Immature natural killer cell (primary cell): Measurements from ENCODE around the gene FAM8A1. TPM values are rescaled to one million over a fixed set of nuclear protein-coding genes. Genes with fewer than 3 reads are reported as not detected.

ENCODE experiments used
- DNase-seq, 3 donors: peaks; one replicate each; pipeline ENCODE4 v3.0.0; 2022; ENCODE audit warnings: mixed read lengths in 1 of 3
- H3K27ac Mint-ChIP-seq, 6 donors: one replicate each; pipeline ENCODE4 v1.8.0; 2020; ENCODE audit warnings: mixed read lengths in 6 of 6, mild to moderate bottlenecking in 5 of 6, inconsistent platforms in 4 of 6, moderate library complexity in 3 of 6
- H3K27me3 Mint-ChIP-seq, 3 donors: one replicate each; pipeline ENCODE4 v1.8.0; 2020 to 2021; ENCODE audit warnings: low read depth in 3 of 3, mild to moderate bottlenecking in 3 of 3, mixed read lengths in 3 of 3, moderate library complexity in 3 of 3, inconsistent platforms in 1 of 3
- H3K36me3 Mint-ChIP-seq, 3 donors: one replicate each; pipeline ENCODE4 v1.8.0; 2020; ENCODE audit warnings: mixed read lengths in 3 of 3, inconsistent platforms in 2 of 3, mild to moderate bottlenecking in 2 of 3
- H3K4me1 Mint-ChIP-seq, 2 donors: one replicate each; pipeline ENCODE4 v1.8.0; 2020; ENCODE audit warnings: inconsistent platforms in 2 of 2, mild to moderate bottlenecking in 2 of 2, mixed read lengths in 2 of 2, moderate library complexity in 1 of 2
- H3K4me3 Mint-ChIP-seq, 5 donors: one replicate each; pipeline ENCODE4 v1.8.0; 2020; ENCODE audit warnings: mild to moderate bottlenecking in 5 of 5, mixed read lengths in 5 of 5, inconsistent platforms in 3 of 5, moderate library complexity in 3 of 5
- H3K9me3 Mint-ChIP-seq, 6 donors: one replicate each; pipeline ENCODE4 v1.8.0; 2020; ENCODE audit warnings: mild to moderate bottlenecking in 6 of 6, mixed read lengths in 6 of 6, inconsistent platforms in 4 of 6, moderate library complexity in 3 of 6
- polyA plus RNA-seq, 3 donors: library from polyadenylated mRNA; unstranded; fragments of 300-500 nt; fragmentation: Illumina TruSeq; gene quantifications; one replicate each; pipeline ENCODE4 v1.2.3, GENCODE V29; 2021

Gene FAM8A1
- polyA plus RNA-seq, 3 donors from 2014 or later, result 5.8 to 18.7 (median 12.0) TPM

GRCh38 chr6:17615794-17616193 is 15.7 kb downstream of the FAM8A1 start:
- peaks cover 13 to 38% (median 13%) of the 10 kb centered on the region in 3 donors for H3K36me3 Mint-ChIP-seq
- no peaks in the 10 kb centered on the region for H3K9me3 Mint-ChIP-seq

GRCh38 chr6:17621003-17621402 is 20.9 kb downstream of the FAM8A1 start:
- H3K4me3 Mint-ChIP-seq, result no peak overlapping the region
- DNase-seq, result no peak
- no peaks in the 10 kb centered on the region for H3K9me3 Mint-ChIP-seq
- peaks cover 12 to 48% (median 13%) of the 10 kb centered on the region in 3 donors for H3K36me3 Mint-ChIP-seq
- H3K4me1 Mint-ChIP-seq, result peaks cover 19 to 32% of the 10 kb centered on the region in 2 donors
- H3K27me3 Mint-ChIP-seq, result peaks cover 0 to 7% (median 1%) of the 10 kb centered on the region in 3 donors
- peak overlapping the region; percentile 13 to 73 (median 23) for H3K27ac Mint-ChIP-seq

More at GRCh38 chr6:17615794-17616193, 15.7 kb downstream of the FAM8A1 start:
- Mint-ChIP-seq H3K4me1 (peaks cover 16 to 54% of the 10 kb centered on the region in 2 donors), H3K27ac (peak overlapping the region in 1 of 6 donors; percentile 7), H3K4me3 (no peak overlapping the region), H3K27me3 (peaks cover 0 to 7% (median 3%) of the 10 kb centered on the region in 3 donors)
- DNase-seq, result no peak

GRCh38 chr6:17622144-17622543 is 22.0 kb downstream of the FAM8A1 start:
- no peak for DNase-seq
- peaks cover 17 to 38% of the 10 kb centered on the region in 2 donors for H3K4me1 Mint-ChIP-seq
- no peak overlapping the region for H3K4me3 Mint-ChIP-seq
- no peaks in the 10 kb centered on the region for H3K9me3 Mint-ChIP-seq
- peaks cover 7 to 41% (median 8%) of the 10 kb centered on the region in 3 donors for H3K36me3 Mint-ChIP-seq
- peaks cover 0 to 3% (median 1%) of the 10 kb centered on the region in 3 donors for H3K27me3 Mint-ChIP-seq
- H3K27ac Mint-ChIP-seq, result peak overlapping the region in 2 of 6 donors; percentile 28 to 39

- H3K9me3 Mint-ChIP-seq, result no peaks in the 10 kb centered on the region
- H3K36me3 Mint-ChIP-seq, result peaks cover 9 to 35% (median 12%) of the 10 kb centered on the region in 3 donors
- H3K4me1 Mint-ChIP-seq, result peaks cover 30 to 45% of the 10 kb centered on the region in 2 donors
- H3K27ac Mint-ChIP-seq, result peak overlapping the region in 1 of 6 donors; percentile 4
- no peak for DNase-seq
- H3K4me3 Mint-ChIP-seq, result no peak overlapping the region
- peaks cover 0 to 1% (median 0%) of the 10 kb centered on the region in 3 donors for H3K27me3 Mint-ChIP-seq
Measured at GRCh38 chr6:17624396-17624795, 24.3 kb downstream of the FAM8A1 start.

GRCh38 chr6:17628873-17629272 is 28.8 kb downstream of the FAM8A1 start:
- peaks cover 0 to 2% (median 0%) of the 10 kb centered on the region in 3 donors for H3K27me3 Mint-ChIP-seq
- H3K4me3 Mint-ChIP-seq, result peak overlapping the region; percentile 9 to 58 (median 50)
- H3K36me3 Mint-ChIP-seq, result peaks cover 9 to 31% (median 15%) of the 10 kb centered on the region in 3 donors
- peaks cover 58 to 72% of the 10 kb centered on the region in 2 donors for H3K4me1 Mint-ChIP-seq
- peak overlapping the region; percentile 63 to 91 (median 87) for H3K27ac Mint-ChIP-seq
- DNase-seq, result no peak
- H3K9me3 Mint-ChIP-seq, result no peaks in the 10 kb centered on the region

- H3K27ac Mint-ChIP-seq, result peak overlapping the region; percentile 63 to 91 (median 87)
- no peaks in the 10 kb centered on the region for H3K9me3 Mint-ChIP-seq
- peaks cover 66 to 81% of the 10 kb centered on the region in 2 donors for H3K4me1 Mint-ChIP-seq
- peaks cover 0 to 4% (median 0%) of the 10 kb centered on the region in 3 donors for H3K27me3 Mint-ChIP-seq
- peak overlapping the region in 1 of 5 donors; percentile 11 for H3K4me3 Mint-ChIP-seq
- peaks cover 9 to 25% (median 15%) of the 10 kb centered on the region in 3 donors for H3K36me3 Mint-ChIP-seq
- DNase-seq, result no peak
Measured at GRCh38 chr6:17629824-17630510, 29.9 kb downstream of the FAM8A1 start.

GRCh38 chr6:17630511-17631073 is 30.5 kb downstream of the FAM8A1 start:
- peaks cover 69 to 84% of the 10 kb centered on the region in 2 donors for H3K4me1 Mint-ChIP-seq
- no peak overlapping the region for H3K4me3 Mint-ChIP-seq

GRCh38 chr6:17632934-17633333 is 32.8 kb downstream of the FAM8A1 start:
- Mint-ChIP-seq H3K4me1 (peaks cover 67 to 86% of the 10 kb centered on the region in 2 donors), H3K4me3 (peak overlapping the region; percentile 69 to 82 (median 73)), H3K27me3 (peaks cover 0 to 4% (median 0%) of the 10 kb centered on the region in 3 donors), H3K27ac (peak overlapping the region; percentile 66 to 92 (median 87)), H3K9me3 (no peaks in the 10 kb centered on the region), H3K36me3 (peaks cover 20 to 37% (median 21%) of the 10 kb centered on the region in 3 donors)
- peak in 2 of 3 donors; percentile 25 to 32 for DNase-seq

More at GRCh38 chr6:17630511-17631073, 30.5 kb downstream of the FAM8A1 start:
- H3K36me3 Mint-ChIP-seq, result peaks cover 9 to 25% (median 17%) of the 10 kb centered on the region in 3 donors
- no peaks in the 10 kb centered on the region for H3K9me3 Mint-ChIP-seq
- peak overlapping the region; percentile 76 to 91 (median 88) for H3K27ac Mint-ChIP-seq
- no peak for DNase-seq
- H3K27me3 Mint-ChIP-seq, result peaks cover 0 to 4% (median 0%) of the 10 kb centered on the region in 3 donors

GRCh38 chr6:17633465-17634188 is 33.5 kb downstream of the FAM8A1 start:
- H3K27ac Mint-ChIP-seq, result peak overlapping the region; percentile 66 to 92 (median 87)
- peaks cover 19 to 40% (median 23%) of the 10 kb centered on the region in 3 donors for H3K36me3 Mint-ChIP-seq
- peaks cover 65 to 83% of the 10 kb centered on the region in 2 donors for H3K4me1 Mint-ChIP-seq
- no peaks in the 10 kb centered on the region for H3K9me3 Mint-ChIP-seq
- peaks cover 0 to 6% (median 0%) of the 10 kb centered on the region in 3 donors for H3K27me3 Mint-ChIP-seq
- H3K4me3 Mint-ChIP-seq, result peak overlapping the region; percentile 69 to 82 (median 73)
- DNase-seq, result peak; percentile 60 to 67 (median 65)

- Mint-ChIP-seq H3K9me3 (no peaks in the 10 kb centered on the region), H3K27ac (peak overlapping the region; percentile 11 to 67 (median 39)), H3K27me3 (peaks cover 0 to 6% (median 4%) of the 10 kb centered on the region in 3 donors), H3K4me3 (peak overlapping the region in 1 of 5 donors; percentile 6), H3K4me1 (peaks cover 47 to 65% of the 10 kb centered on the region in 2 donors), H3K36me3 (peaks cover 9 to 38% (median 24%) of the 10 kb centered on the region in 3 donors)
- no peak for DNase-seq
Measured at GRCh38 chr6:17635568-17635967, 35.5 kb downstream of the FAM8A1 start.

GRCh38 chr6:17638212-17638715 is 38.2 kb downstream of the FAM8A1 start:
- no peak for DNase-seq
- Mint-ChIP-seq H3K27ac (peak overlapping the region; percentile 9 to 76 (median 38)), H3K36me3 (peaks cover 15 to 50% (median 28%) of the 10 kb centered on the region in 3 donors), H3K9me3 (no peaks in the 10 kb centered on the region), H3K27me3 (peaks cover 2 to 6% (median 4%) of the 10 kb centered on the region in 3 donors), H3K4me3 (no peak overlapping the region), H3K4me1 (peaks cover 25 to 42% of the 10 kb centered on the region in 2 donors)

GRCh38 chr6:17640477-17640917 is 40.4 kb downstream of the FAM8A1 start:
- H3K36me3 Mint-ChIP-seq, result peaks cover 18 to 57% (median 34%) of the 10 kb centered on the region in 3 donors
- H3K27ac Mint-ChIP-seq, result peak overlapping the region in 2 of 6 donors; percentile 36 to 58
- no peak for DNase-seq
- H3K4me1 Mint-ChIP-seq, result peaks cover 8 to 24% of the 10 kb centered on the region in 2 donors
- H3K27me3 Mint-ChIP-seq, result peaks cover 2 to 4% (median 3%) of the 10 kb centered on the region in 3 donors
- H3K4me3 Mint-ChIP-seq, result no peak overlapping the region
- no peaks in the 10 kb centered on the region for H3K9me3 Mint-ChIP-seq

- peaks cover 26 to 44% (median 35%) of the 10 kb centered on the region in 3 donors for H3K36me3 Mint-ChIP-seq
- peaks cover 14 to 23% of the 10 kb centered on the region in 2 donors for H3K4me1 Mint-ChIP-seq
Measured at GRCh38 chr6:17648745-17649144, 48.6 kb downstream of the FAM8A1 start.

More at GRCh38 chr6:17648745-17649144, 48.6 kb downstream of the FAM8A1 start:
- no peak overlapping the region for H3K4me3 Mint-ChIP-seq
- no peaks in the 10 kb centered on the region for H3K9me3 Mint-ChIP-seq
- no peak for DNase-seq
- H3K27ac Mint-ChIP-seq, result no peak overlapping the region
- H3K27me3 Mint-ChIP-seq, result peaks cover 2% of the 10 kb centered on the region in 3 donors
